ENCODE measurements around the gene PRKG1.

- no peak for TF ChIP-seq EZH2 (IDR thresholded peaks at IDR 0.05; ENCODE audit: insufficient read depth, poor library complexity, severe bottlenecking)
- TF ChIP-seq EZH2phosphoT487 (IDR thresholded peaks at IDR 0.05; ENCODE audit: insufficient read depth, low read depth) = no peak
Measured at GRCh38 chr10:52322323-52322722, 1248.0 kb downstream of the PRKG1 start.

All from GM23248 (cell line).